HG02571 (cell line): Measurements from ENCODE around the gene PDE7B.

ENCODE experiments used
- ATAC-seq: cut with Tn5 transposase; IDR thresholded peaks from one replicate; pipeline ENCODE4 v1.9.1; 2021; ENCODE audit warnings: mild to moderate bottlenecking, moderate library complexity; ENCODE audit not compliant: unreplicated experiment

Gene PDE7B

DNA sequence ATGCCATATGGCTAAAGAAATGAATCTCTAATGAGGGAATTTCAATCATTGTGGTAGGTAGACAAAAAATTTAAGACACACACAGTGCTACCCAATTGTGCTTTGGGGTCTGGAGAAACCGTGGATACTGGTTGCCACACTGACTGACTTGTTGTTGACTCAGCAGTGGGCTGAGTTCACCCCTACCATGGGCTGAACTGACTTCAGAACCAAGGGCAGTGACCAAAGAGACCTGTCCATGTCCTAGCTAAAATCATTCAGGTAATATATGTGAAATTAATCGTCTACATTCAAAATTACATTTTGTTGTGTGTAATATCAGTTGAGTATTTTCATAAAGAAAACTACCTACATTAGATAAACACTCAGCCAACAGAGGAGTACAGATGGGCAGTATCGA is 131.6 kb downstream of the PDE7B start:
- ATAC-seq, result no peak

DNA sequence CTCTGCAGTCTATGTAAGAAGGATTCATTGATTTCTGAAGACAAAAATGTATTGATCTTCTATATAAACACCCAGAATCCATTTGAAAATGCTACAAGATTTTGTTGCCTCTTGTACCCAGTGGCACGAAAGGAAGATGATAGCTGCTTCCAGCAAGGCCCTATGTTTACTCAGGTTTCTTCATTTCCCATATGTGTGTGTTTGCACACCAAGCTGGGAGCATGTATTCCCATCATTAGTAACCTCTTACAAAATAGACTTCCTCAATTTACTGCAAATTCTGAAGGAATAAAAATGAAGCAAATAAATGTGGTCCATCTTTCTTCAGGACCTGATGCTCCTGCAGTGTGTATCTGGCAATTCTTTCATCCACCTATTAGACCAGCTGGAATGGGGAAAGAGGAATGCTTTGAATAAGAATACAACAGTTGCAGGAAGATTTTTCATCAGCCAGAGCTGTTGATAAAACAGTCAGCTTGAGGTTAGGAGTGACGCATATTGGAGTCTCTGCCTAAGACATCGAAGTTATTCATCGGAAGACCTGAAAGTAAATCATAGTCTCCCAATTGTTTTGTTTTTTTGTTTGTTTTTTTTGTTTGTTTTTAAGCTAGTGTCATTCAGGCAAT is 132.3 kb downstream of the PDE7B start:
- no peak for ATAC-seq

DNA sequence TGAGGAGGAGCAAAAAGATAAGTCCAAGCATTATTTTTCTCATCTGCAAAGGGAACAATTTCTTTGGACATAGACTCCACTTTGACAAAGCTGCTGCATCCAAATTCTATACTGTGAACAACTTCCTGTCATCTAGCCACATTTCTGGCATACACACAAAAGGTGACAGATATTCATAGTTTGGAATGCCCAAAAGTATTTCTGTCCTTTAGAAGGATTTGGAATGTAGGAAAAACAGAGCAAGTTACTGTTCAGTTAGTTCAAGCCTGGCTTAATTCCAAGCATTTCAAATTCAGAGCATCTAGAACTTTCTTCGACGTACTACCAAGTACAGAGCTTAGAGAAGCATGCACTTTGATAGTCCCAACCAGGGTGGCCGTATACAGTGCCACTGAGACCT is 134.0 kb downstream of the PDE7B start:
- no peak for ATAC-seq

DNA sequence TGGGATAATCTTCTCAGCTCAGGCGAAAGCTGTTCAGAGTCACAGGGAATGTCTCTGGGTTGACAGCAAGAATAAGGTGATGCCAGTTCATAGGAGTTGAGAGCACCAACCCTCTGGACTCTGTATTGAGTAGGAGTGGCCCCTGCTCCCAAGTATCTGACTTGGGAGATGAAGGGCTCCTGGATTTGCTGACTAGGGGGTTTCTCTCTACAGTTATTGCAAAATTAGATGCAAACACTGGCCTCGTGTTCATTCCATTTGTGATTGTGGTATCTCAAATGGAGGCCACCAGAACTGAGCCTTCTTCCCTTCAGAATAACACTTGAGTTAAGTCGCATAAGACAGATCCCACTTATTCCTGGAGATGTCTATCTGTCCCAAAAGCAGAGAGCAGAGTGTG is 135.7 kb downstream of the PDE7B start:
- ATAC-seq, result no peak

DNA sequence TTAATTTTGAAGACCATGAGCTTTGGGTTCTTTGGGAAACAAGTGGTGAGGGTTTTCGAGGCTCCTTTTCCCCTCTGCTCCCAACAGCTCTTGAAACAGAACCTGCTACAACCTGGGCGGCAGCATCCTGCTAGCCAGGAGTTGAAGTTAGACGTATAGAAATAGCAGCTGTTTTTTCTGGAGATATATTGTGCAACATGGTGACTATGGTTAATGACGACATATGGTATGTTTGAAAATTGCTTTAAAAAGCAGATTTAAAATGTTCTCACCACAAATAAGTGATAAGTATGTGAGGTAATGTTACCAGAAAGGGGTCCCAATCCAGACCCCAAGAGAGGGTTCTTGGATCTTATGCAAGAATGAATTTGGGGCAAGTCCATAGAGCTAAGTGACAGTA is 138.9 kb downstream of the PDE7B start:
- no peak for ATAC-seq

DNA sequence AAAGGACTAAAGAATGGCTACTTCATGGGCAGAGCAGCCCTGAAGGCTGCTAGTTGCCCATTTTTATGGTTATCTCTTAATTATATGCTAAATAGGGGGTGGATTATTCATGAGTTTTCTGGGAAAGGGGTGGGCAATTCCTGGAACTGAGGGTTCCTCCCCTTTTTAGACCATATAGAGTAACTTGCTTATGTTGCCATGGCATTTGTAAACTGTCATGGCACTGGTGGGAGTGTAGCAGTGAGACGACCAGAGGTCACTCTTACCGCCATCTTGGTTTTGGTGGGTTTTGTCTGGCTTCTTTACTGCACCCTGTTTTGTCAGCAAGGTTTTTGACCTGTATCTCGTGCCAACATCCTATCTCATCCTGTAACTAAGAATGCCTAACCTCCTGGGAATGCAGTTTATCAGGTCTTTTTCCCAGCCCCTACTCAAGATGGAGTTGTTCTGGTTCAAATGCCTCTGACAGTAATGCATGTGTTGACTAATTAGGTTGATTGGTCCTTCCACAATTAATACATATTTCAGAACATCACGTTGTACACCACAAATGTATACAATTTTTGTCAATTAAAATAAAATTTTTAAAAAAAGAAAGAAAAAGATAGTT is 139.5 kb downstream of the PDE7B start:
- no peak for ATAC-seq

DNA sequence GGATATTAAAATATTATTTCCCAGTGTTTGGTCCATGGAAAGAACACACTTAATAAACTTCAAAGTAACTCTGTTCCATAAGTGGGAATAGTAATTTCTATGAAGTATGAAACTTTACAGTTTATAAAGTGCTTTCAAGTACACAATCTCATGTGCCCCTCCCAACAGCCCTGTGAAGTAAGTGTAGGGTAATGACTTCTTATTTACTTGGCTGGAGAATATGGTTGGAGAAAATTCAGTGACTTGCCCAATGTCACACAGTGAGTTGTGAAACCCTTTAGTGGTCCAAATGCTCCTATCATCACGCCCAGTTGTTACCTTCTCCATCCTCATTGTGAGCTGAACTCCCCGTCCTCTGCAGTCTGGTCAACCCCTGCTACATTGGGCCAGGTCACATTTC is 141.2 kb downstream of the PDE7B start:
- no peak for ATAC-seq

DNA sequence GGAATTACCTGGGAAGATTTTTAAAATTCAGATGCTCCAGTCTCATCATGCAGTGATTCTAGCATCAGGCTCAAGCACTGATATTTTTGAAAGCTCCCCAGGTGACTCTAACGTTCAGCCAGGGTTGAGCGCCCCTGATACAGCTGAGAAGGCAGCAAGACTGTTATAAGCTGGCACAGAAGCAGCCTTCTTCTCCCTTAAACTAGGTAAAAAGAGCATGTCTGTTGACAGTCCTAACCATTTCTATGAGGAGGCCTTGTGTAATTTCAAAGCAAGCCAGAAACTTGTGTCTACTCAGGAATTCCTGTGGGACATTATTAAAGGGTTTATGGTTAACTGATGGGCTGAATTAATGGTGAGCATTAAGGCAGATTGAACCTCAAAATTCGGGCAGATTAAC is 141.9 kb downstream of the PDE7B start:
- no peak for ATAC-seq

DNA sequence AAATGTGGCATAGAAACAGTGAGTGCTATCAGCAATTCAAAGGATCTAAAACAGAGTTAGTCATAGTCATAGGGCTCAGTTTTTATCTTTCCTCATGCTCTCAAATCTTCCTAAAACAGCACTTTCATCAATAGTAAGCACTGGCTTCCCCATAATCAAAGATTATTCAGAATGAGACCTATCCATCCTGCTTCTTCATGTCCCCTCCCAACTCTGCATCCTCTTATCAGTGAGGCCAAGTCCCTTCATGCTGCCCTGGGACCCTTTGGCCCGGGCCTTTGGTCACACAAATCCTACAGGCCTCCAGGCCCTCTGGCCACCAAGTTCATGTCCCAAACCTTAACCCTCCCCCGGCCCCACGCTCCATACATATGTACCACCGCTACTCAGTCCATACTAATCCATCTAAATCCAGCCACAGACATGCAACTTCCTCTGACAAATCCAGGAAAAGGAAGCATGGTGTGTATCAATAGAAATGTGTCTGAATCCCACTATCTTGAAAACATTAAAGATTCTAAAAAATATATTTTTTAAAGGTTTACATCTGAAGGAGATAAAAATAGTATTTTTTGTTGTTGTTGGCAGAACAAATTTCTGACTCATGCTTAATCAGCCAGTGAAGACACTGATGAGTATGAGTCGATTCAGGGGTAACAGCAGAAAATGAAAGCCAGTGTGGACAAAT is 143.5 kb downstream of the PDE7B start:
- no peak for ATAC-seq

DNA sequence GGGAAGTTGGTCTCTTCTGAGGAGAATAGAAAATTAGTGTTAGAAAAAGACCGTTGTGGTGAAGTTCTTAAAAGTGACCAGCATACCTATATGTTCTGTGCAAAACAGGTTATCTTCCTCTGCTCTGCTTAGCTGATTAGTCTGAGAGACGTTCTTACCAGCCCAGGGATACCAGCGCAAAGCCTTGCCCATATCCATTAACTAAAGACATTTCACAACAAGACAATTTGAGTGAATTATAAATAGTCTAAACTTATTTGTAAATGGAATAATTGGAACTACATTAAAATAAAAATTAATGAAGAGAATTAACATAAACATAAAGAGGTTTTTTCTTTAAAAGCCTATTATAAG is 144.0 kb downstream of the PDE7B start:
- no peak for ATAC-seq

DNA sequence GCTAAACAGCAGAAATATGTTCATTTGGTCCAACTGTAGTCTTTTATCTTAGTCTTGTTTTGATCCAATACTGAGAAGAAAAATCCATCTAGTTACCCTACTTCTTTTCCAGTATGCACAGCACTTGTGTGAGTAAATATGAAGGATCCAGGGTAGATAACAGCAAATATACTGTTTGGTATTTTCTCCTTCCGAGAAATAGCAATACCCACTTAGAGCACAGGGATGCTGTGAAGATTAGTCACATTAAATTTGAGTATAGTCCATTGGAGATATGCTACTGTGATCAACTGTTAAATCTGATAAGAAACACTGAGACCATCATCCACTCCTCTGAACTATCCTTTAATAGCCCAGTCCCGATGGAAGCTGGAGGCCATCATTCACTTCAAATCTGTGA is 145.2 kb downstream of the PDE7B start:
- no peak for ATAC-seq

DNA sequence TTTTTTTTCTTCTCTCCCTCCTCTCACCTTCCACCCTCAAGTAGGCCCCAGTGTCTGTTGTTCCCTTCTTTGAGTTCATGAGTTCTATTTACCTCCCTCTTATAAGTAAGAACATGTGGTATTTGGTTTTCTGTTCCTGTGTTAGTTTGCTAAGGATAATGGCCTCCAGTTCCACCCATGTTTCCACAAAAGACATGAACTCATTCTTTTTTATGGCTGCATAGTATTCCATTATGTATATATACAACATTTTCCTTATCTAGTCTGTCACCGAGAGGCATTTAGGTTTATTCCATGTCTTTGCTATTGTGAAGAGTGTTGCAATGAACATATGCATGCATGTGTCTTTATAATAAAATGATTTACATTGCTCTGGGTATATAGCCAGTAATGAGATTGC is 147.9 kb downstream of the PDE7B start:
- ATAC-seq, result no peak

DNA sequence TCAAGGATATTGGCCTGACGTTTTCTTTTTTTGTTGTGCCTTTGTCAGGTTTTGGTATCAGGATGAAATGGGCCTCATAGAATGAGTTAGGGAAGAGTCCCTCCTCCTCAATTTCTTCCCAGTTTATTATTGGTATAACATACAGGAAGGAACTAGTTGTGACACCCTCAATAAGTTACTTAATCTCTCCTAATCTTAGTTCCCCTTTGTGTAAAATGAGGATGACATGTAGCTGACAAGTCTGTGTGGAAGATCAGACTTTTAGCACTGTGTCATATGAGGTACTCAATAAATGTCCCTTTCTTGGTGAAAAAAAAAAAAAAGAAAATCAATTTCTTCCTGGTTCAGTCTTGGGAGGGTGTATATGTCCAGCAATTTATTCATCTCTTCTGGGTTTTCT is 155.8 kb downstream of the PDE7B start:
- ATAC-seq, result no peak

DNA sequence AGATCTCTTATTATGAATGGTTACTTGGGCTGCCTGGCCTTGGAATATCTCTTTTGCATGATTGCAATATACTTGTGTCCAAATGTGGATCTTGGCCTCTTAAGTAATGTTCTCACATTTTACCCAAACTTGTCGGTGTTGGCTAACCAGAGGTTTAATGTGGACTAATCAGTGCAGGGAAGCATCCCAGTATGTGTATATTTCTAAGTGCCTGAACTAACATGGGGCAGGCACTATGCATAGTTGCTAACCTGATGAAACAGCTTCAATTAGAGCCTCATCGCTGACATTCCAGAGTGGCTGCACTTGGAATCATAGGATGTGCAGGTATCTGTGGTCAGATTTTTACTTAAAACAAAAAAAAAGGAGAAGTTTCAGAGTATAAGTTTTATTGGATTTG is 160.0 kb downstream of the PDE7B start:
- no peak for ATAC-seq

DNA sequence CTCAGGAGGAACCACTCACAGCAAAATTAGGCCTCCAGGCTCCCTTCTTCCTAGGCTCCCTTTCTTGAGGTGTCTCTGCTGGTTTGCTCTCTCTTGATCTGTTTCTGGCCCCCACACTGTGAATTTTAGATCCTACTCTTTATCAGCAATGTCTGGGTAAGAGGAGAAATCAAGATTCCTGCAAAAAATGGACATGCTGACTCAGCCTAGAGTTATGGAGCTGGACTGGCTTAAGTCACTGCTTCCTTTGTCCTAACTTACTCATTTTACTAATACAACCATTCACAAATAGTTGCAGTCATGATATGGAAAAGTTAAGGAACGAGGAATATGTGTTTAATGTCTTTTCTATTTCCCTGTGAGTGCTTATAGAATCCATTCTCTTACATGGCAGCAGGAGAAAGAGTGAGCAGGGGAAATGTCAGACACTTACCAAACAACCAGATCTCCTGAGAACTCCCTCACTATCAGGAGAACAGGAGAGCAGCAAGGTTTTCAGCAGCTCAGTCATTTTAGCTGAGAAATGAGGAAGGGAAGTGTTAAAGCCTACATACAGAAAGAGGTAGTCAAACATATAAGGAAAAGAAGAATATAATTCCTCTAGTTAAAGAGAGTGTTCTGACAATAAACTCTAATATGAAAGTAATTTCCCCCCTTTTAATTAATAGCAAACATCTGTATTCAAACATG is 160.8 kb downstream of the PDE7B start:
- ATAC-seq, result no peak

DNA sequence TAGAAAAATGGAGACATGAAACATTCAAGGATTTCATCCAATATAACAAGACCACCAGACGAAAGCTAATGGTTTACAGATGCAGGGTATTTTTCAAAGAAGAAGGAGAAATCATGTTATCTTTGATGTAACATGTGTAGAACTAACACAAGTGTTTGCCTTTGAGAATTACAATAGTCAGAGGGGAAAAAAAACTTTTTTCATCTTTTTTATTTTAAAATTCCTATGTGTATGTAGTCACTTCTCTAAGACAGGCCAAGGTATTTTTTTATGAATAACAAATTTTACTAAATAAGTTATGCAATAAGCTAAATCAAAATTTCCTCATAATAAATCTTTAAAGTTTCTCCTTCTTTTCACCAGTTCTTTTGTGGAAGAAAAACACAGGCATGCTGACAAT is 161.4 kb downstream of the PDE7B start:
- no peak for ATAC-seq

DNA sequence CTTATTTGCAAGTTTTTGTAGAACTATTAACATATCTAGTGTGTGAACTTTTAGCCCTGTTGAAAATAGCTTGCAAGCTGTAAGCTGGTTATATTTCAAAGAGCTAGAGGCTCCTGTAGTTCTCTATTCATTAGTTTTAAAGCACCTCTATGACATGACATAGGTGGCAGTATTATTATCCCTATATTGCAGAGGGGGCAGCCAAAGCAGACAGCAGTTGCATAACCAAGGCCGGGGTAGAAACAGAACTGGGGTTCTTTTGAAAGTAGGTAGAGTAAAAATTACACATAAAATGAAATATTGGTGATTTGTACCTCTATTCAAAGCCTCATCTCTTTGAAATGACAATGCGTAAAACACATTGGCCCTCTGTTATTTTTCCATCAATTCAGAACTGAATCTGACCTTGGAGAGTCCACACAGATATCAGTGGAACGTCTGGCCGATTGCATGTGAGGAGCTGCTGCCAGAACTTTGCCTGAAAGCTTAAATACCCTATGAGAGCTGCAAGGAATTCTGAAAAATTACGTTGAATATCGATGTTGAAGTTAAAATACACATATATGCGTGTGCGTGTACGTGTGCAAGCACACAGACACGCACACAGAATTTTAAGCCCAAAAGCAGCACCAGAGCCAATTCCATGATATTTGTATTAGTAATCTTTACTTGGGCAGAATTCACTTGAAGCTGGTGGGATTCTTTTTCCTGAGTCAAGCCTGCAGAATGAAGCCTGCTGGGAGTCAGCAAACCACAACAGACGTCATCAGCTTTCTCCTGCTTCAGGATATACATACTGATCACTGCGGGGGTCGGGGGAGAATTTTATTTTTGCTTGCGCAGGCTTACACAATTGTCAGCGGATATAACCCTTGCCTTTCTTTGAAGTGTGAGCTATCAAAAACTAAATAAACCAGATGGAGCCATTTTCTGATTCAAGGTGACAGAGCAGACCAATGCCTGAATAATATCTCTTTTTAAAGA is 163.2 kb downstream of the PDE7B start:
- ATAC-seq, result no peak

DNA sequence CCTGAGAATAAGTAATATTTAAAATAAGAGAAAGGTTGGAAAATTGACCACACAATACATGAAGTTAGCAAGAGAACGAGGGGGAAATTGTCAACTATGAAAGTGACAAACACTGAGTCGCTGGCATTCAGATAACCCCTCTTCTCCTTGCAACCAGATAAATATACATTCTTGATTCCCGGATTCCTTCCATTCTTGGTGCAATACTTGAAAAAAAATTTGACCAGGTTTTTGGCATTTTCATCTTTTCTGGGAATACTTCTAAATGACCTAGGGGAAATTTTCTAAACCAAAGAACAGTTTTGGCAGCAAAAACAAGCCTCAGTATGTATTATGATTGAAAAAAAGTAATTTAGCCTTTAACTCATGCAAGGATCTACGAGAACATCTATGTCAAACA is 164.0 kb downstream of the PDE7B start:
- no peak for ATAC-seq

DNA sequence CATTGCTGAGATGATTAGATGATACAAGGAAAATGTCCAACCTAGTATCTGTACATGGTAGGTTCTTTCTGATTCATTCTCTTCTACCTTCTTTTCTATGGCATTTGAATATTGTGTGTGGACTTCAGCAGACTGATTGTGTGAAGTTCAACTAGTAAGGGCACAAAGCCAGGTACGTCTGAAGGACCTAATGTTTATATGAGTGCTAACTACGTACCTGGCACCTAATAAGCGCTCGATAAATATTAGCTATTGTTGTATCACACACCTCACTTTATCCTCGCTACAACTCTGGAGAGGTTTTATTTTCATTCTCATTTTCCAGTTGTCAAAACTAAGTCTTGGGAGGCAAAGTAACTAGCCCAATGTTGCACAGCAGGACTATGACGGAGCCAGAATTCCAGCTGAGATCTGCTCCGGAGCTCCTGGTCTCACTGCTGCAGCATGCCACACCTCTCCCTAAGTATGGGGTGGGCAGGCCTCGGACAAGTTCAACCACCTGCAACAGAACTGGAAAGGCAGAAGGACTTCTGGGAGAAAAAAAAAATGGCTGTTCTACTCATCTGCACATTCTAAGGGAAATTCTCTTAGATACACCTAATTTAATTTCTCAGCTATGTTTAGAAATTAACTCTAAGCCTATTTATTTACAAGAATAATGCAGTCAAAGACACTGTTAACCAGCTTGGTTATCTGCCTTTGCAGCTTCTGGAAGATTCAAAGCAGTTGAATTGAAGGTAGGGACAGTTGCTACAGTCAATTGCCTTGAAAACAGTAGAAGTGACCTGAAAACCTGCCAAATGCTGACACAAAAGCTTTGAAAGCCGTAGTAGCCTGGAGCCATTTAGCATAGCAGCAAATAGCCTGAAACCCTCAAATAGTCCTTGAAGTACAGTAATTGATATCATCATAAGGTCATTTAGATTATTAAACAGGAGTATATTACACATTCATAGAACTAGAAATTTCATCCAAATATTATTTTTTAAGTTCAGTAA is 165.0 kb downstream of the PDE7B start:
- no peak for ATAC-seq

DNA sequence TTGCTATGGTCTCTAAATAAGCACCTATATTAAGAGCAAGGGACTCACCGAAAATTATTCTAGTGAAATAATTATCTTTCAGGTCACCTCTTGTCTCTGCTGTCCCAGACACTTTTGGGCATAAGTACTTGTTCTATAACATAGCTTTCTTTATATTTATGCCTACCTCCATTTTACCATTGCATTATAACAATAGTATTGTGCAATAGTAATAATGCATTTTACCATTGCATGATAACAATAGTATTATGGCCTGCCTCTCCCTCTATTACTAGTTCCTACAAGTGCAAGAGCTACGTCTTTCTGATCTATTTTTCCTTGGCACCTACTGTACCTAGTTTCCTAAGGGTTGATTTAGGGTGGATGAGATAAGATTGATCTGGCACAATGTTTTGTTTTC is 169.2 kb downstream of the PDE7B start:
- ATAC-seq, result no peak
